Gastroesophageal sphincter (tissue), 4 donors: ENCODE results near the gene GRIK3. TPM values are rescaled to one million over a fixed set of nuclear protein-coding genes. Genes with fewer than 3 reads are reported as not detected.

Experiments
- ATAC-seq: fragments of 150-250 bp; one replicate; pipeline ENCODE4 v1.9.1; 2016; ENCODE audit warnings: mild to moderate bottlenecking, moderate library complexity
- H3K27ac ChIP-seq, 4 donors: fragments of 200-600 bp; sonication (generic) in 3 of 4; 1 replicate in 3 of 4; 2 replicates in 1 of 4; pipeline ENCODE4 v1.5.1; 2016 to 2019
- H3K27me3 ChIP-seq: fragments of 200-600 bp; sonication (generic); one replicate; pipeline ENCODE4 v1.5.1; 2019
- H3K36me3 ChIP-seq, 2 donors: fragments of 200-600 bp; sonication (generic); one replicate each; pipeline ENCODE4 v1.5.1; 2019; ENCODE audit warnings: control low read depth in 1 of 2
- H3K4me1 ChIP-seq, 3 donors: fragments of 200-600 bp; sonication (generic); 1 replicate in 2 of 3; 2 replicates in 1 of 3; pipeline ENCODE4 v1.5.1; 2016 to 2019; ENCODE audit warnings: control low read depth in 2 of 3
- H3K4me3 ChIP-seq, 2 donors: fragments of 200-600 bp; sonication (generic); one replicate each; pipeline ENCODE4 v1.5.1; 2019; ENCODE audit warnings: mild to moderate bottlenecking in 1 of 2, moderate library complexity in 1 of 2
- H3K9me3 ChIP-seq, 3 donors: fragments of 200-600 bp; sonication (generic); one replicate each; pipeline ENCODE4 v1.5.1; 2017 to 2019; ENCODE audit warnings: control low read depth in 2 of 3
- CTCF ChIP-seq, 4 experiments: fragments of 200-600 bp in 2 of 4; fragments of 450-650 bp in 2 of 4; sonication (generic) in 1 of 4; IDR thresholded peaks; one replicate each; pipeline ENCODE4 v1.5.1; 2017 to 2019; ENCODE audit warnings: antibody characterized with exemption in 4 of 4, mild to moderate bottlenecking in 2 of 4, moderate library complexity in 2 of 4
- EP300 ChIP-seq: sonication (generic); formaldehyde crosslinking; IDR thresholded peaks from one replicate; pipeline ENCODE4 v1.6.1; 2017; ENCODE audit warnings: antibody characterized with exemption, mild to moderate bottlenecking
- POLR2A ChIP-seq, 2 donors: fragments of 450-650 bp; IDR thresholded peaks; one replicate each; pipeline ENCODE4 v1.6.1; 2017; ENCODE audit warnings: antibody characterized with exemption in 2 of 2, mild to moderate bottlenecking in 2 of 2, moderate library complexity in 1 of 2
- POLR2AphosphoS5 ChIP-seq: sonication (generic); formaldehyde crosslinking; IDR thresholded peaks from one replicate; pipeline ENCODE4 v1.6.1; 2017; ENCODE audit warnings: antibody characterized with exemption
- WGBS, 2 donors: methylation state at CpG; one replicate each; pipeline ENCODE4 v1.1.5; 2018; ENCODE audit warnings: low coverage in 1 of 2; 5-methylcytosine and 5-hydroxymethylcytosine counted together
- total RNA-seq, 4 donors: library from RNA; depleted of rRNA; stranded (reverse); fragments of >200 nt; gene quantifications; one replicate each; pipeline ENCODE4 v1.1.0, GENCODE V29; 2016

GRIK3 gene
- total RNA-seq, 4 donors from 2014 or later: 3.1 to 7.8 (median 5.0) TPM

DNA sequence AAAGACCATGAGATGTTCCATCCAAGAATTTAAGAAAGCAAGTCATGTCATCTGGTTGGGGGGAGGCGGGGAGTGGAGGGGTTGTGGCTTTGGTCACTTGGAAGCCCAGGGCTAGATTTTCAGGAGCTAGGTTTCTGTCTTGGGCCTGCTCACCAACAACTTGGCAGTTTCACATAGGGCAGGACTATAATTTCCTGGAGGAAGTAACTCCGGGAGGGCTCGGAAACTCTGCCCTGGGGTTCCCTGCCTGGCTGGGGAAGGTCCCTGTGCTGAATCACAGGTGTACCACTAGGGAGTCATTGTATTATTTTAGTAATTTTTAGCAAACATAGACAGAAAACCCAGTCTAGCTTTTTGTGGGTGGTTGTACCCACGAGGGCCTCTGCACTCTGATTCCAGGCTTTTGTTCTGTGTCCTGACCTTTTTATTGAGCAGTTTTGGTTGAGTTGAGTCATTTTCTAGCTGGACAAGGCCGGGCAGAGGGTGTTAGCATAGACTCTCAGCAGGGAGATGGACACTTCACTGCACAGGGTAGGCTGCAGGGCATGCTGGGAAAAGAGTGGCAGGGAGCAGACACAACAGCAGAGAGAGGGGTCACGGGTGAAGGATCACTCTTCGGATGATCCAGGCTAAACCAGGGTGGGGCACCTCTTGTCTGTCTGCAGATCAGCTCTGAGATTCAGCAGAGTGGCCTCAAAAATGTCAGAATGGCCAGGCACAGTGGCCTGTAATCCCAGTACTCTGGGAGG is 144.7 kb downstream of the GRIK3 start:
- no peaks in the 10 kb centered on the region for H3K4me1 ChIP-seq
- no peaks in the 10 kb centered on the region for H3K9me3 ChIP-seq
- peaks cover 50% of the 10 kb centered on the region for H3K27me3 ChIP-seq
- no peak overlapping the region for H3K27ac ChIP-seq
- 52 to 72% methylated on average over 3 to 6 of the region's 7 CpGs for WGBS, 2 donors
- no peaks in the 10 kb centered on the region for H3K36me3 ChIP-seq
- H3K4me3 ChIP-seq: no peak overlapping the region
- no peak for ATAC-seq
- TF ChIP-seq POLR2A (IDR thresholded peaks at IDR 0.05): no peak
- TF ChIP-seq CTCF (IDR thresholded peaks at IDR 0.05): no peak
- TF ChIP-seq EP300: no peak
- TF ChIP-seq POLR2AphosphoS5: no peak

DNA sequence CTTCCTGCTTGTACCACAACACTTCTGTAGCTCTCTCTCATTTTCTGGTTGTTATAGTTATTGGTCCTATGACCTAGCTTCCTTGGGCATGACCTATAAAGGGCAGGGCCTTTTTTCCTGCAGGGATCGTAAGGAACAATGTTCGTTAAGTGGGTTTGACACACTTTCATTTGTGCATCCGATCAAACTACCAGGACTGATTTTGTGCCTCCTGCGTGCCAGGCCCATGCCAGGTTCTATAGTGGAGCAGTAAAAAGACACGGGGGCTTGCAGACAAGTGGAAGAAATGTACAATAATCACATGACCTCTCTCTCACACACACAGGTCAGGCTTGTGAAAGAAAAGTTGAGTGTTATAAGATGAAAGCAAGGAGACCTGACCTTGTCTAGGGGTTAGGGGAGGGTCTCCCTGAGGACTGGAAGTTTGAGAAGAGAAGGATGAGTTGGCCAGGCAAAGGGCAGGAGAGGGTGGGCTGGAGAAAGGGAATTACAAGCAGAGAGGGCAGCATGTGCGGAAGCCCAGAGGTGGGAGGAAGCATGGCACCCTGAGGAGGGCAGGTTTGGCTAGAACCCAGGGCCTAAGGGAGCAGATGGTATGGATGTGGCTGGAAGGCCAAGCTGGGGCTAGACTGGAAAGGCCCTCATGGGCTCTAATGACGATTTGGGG is 145.4 kb downstream of the GRIK3 start:
- H3K27me3 ChIP-seq: peaks cover 43% of the 10 kb centered on the region
- H3K9me3 ChIP-seq: no peaks in the 10 kb centered on the region
- H3K36me3 ChIP-seq: no peaks in the 10 kb centered on the region
- H3K4me1 ChIP-seq: no peaks in the 10 kb centered on the region
- H3K27ac ChIP-seq: no peak overlapping the region
- TF ChIP-seq POLR2A (IDR thresholded peaks at IDR 0.05) (no peak), EP300 (no peak), POLR2AphosphoS5 (no peak), CTCF (IDR thresholded peaks at IDR 0.05) (no peak)
- ATAC-seq: no peak
- WGBS, 2 donors: 45 to 67% methylated on average over 2 to 7 of the region's 7 CpGs
- no peak overlapping the region for H3K4me3 ChIP-seq

DNA sequence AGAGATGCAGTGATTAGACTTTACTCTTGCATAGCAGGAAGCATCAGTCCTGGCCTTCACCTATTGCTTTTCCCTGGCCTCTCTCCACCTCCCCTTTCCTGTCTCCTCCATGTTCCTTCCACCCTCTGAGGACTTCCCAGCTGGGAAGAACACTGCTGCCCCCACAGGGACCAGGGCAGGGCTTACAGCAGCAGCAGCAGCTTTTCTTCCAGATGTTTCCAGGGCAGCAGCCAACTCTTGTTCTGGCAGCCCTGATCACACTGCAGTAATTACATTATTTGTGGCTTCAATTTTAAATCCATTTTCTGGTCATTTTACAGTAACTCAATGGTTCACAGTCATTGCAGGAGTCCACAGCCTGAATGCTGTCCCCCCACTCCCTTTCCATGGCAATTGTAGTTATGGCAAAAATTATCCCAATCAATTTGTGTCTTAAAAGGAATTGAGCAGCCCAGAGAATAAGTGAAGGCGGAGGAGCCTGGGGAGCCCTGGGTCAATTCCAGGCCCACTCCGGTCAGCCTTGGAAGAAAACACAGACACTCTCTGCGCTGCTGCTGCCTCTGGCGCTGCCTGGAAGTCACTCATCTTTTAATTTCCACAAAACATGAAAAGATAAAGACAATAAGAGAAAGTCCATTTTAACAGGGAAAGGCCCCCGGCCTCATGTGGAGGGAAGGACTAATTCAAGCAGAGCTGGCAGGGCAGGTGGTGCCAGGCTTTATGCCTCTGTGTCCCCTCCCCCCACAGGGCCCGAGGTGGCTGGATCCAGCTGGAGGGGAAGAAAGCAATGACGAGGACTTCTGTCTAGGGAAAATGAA is 148.6 kb downstream of the GRIK3 start:
- TF ChIP-seq POLR2AphosphoS5 (no peak), POLR2A (IDR thresholded peaks at IDR 0.05) (no peak), CTCF (IDR thresholded peaks at IDR 0.05) (no peak), EP300 (no peak)
- Histone ChIP-seq H3K4me3 (no peak overlapping the region), H3K4me1 (no peaks in the 10 kb centered on the region), H3K27ac (no peak overlapping the region), H3K27me3 (peaks cover 35% of the 10 kb centered on the region), H3K9me3 (no peaks in the 10 kb centered on the region), H3K36me3 (no peaks in the 10 kb centered on the region)
- WGBS, 2 donors: 31 to 63% methylated on average over 3 to 7 of the region's 7 CpGs
- no peak for ATAC-seq

DNA sequence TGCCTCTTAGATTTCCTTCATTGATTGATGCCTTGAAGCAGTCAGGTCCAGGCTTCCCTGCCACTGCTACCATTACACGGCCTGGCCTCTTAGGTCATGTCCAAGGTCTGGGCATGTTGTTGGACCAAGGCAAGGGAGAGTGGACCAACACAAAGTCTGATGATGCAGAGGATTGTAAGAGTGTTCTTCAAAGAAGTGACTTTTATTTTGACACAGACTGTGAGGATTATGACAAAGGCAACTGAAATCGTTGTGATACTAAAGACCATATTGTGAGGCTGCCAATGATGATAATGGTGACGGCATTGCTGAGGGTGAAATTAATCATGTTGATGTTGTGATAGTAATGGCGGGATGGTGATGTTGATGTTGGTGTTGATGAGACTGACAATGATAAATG is 149.5 kb downstream of the GRIK3 start:
- no peaks in the 10 kb centered on the region for H3K4me1 ChIP-seq
- WGBS, 2 donors: 27 to 52% methylated on average over 3 to 4 of the region's 4 CpGs
- H3K36me3 ChIP-seq: no peaks in the 10 kb centered on the region
- no peak overlapping the region for H3K27ac ChIP-seq
- no peaks in the 10 kb centered on the region for H3K9me3 ChIP-seq
- TF ChIP-seq POLR2AphosphoS5: no peak
- no peak for TF ChIP-seq POLR2A (IDR thresholded peaks at IDR 0.05)
- no peak for TF ChIP-seq EP300
- no peak for TF ChIP-seq CTCF (IDR thresholded peaks at IDR 0.05)
- no peak overlapping the region for H3K4me3 ChIP-seq
- ATAC-seq: no peak
- peaks cover 35% of the 10 kb centered on the region for H3K27me3 ChIP-seq
